HepG2 (cell line): ENCODE data around the gene MIER1. TPM values are rescaled to one million over a fixed set of nuclear protein-coding genes. Genes with fewer than 3 reads are reported as not detected.

Experiments used
- ATAC-seq: fragments of 200-7000 bp; cut with Tn5 transposase; 3 replicates; pipeline ENCODE4 v1.9.1; 2020; ENCODE audit warnings: mild to moderate bottlenecking, moderate library complexity
- BruUV-seq: library from RNA; stranded (reverse); fragments of 400-500 nt; replicated peaks from 2 replicates; lab custom pipeline; 2021; lab: Mats Ljungman, UMichigan
- CTCF ChIA-PET: fragments of 300-600 bp; formaldehyde crosslinking; extraction: SDS; loops from one replicate; lab custom pipeline; 2021; ENCODE audit warnings: low total read pairs, inconsistent platforms, low intra/inter-chr PET ratio; lab: Yijun Ruan, JAX
- POLR2A ChIA-PET: fragments of 350-600 bp; sonication (Branson Sonifier 250); formaldehyde crosslinking; loops from one replicate; lab custom pipeline; 2020; ENCODE audit warnings: antibody characterized with exemption, inconsistent platforms; lab: Yijun Ruan, JAX
- DNase-seq: peaks from one replicate; pipeline ENCODE4 v3.0.0-alpha.2; 2015; ENCODE audit warnings: low spot score
- FAIRE-seq: peaks from 3 replicates; lab custom pipeline; 2011; peaks lifted over from hg19 to GRCh38; lab: Jason Lieb, UNC
- H2AFZ ChIP-seq: one replicate; pipeline ENCODE4 v1.6.1; 2011; ENCODE audit warnings: low read length, inconsistent platforms
- H3K27ac ChIP-seq: fragments of 300-600 bp; 3 replicates; pipeline ENCODE4 v1.8.0; 2011; ENCODE audit warnings: mixed run types, mild to moderate bottlenecking, mixed read lengths, low read length, inconsistent platforms; ENCODE audit not compliant: insufficient read depth; ENCODE audit errors: extremely low read length
- H3K27me3 ChIP-seq, 2 experiments: fragments of 200-600 bp in 1 of 2; 2 replicates in 1 of 2; 3 replicates in 1 of 2; pipeline versions ENCODE4 v1.6.0 to v1.8.0; 2011; ENCODE audit warnings: low read length in 2 of 2, mild to moderate bottlenecking in 2 of 2, moderate library complexity in 2 of 2, inconsistent platforms in 1 of 2; ENCODE audit not compliant: insufficient read depth in 2 of 2, control insufficient read depth in 1 of 2
- H3K36me3 ChIP-seq, 2 experiments: fragments of 200-600 bp in 1 of 2; replicated peaks in 1 of 2; 2 replicates in 1 of 2; 3 replicates in 1 of 2; pipeline versions ENCODE4 v1.5.1 to v1.8.0; 2011; ENCODE audit warnings: low read length in 2 of 2, inconsistent platforms in 1 of 2; ENCODE audit not compliant: insufficient read depth in 2 of 2, control insufficient read depth in 1 of 2
- H3K4me1 ChIP-seq: 2 replicates; pipeline ENCODE4 v1.5.1; 2012; ENCODE audit warnings: low read length, inconsistent platforms; ENCODE audit not compliant: insufficient read depth
- H3K4me2 ChIP-seq: 2 replicates; pipeline ENCODE4 v1.6.0; 2011; ENCODE audit warnings: low read depth, low read length, inconsistent platforms
- H3K4me3 ChIP-seq, 3 experiments: fragments of 200-600 bp in 1 of 3; sonication (generic), shearing (Covaris generic) in 1 of 3; replicated peaks in 1 of 3; 2 replicates each; pipeline ENCODE4 v1.5.1; 2011 to 2016; ENCODE audit warnings: low read length in 3 of 3, inconsistent platforms in 2 of 3, low read depth in 2 of 3, mild to moderate bottlenecking in 2 of 3, control low read depth in 1 of 3, mixed read lengths in 1 of 3; ENCODE audit not compliant: insufficient read depth in 1 of 3
- H3K79me2 ChIP-seq: one replicate; pipeline ENCODE4 v1.6.1; 2011; ENCODE audit warnings: low read length, inconsistent platforms; ENCODE audit not compliant: insufficient read depth
- H3K9ac ChIP-seq: 2 replicates; pipeline ENCODE4 v1.6.0; 2011; ENCODE audit warnings: mild to moderate bottlenecking, low read depth, low read length, inconsistent platforms; ENCODE audit not compliant: insufficient read depth
- H3K9me3 ChIP-seq: 2 replicates; pipeline ENCODE4 v1.5.1; 2012; ENCODE audit warnings: mild to moderate bottlenecking, low read length
- H4K20me1 ChIP-seq: 2 replicates; pipeline ENCODE4 v1.6.0; 2011; ENCODE audit warnings: inconsistent platforms, mild to moderate bottlenecking, low read length, moderate library complexity; ENCODE audit not compliant: insufficient read depth
- CC2D1A ChIP-seq: sonication (generic); formaldehyde crosslinking; IDR thresholded peaks from 2 replicates; pipeline ENCODE4 v1.8.1; 2023; ENCODE audit warnings: mild to moderate bottlenecking, missing genetic modification reagents
- EEA1 ChIP-seq: sonication (generic); formaldehyde crosslinking; IDR thresholded peaks from 2 replicates; pipeline ENCODE4 v1.5.1; 2020; ENCODE audit warnings: mild to moderate bottlenecking, missing genetic modification reagents, borderline replicate concordance
- KAT2B ChIP-seq: fragments of 150-350 bp; IDR thresholded peaks from 2 replicates; pipeline ENCODE4 v1.6.1; 2014; ENCODE audit warnings: low read depth, low read length, borderline replicate concordance
- KDM5A ChIP-seq: fragments of 200-600 bp; sonication (generic); IDR thresholded peaks from 2 replicates; pipeline ENCODE4 v1.7.0; 2018; ENCODE audit warnings: antibody characterized with exemption, mild to moderate bottlenecking, low read length, borderline replicate concordance
- KDM5B ChIP-seq: sonication (generic); formaldehyde crosslinking; IDR thresholded peaks from 2 replicates; pipeline ENCODE4 v1.4.0; 2020; ENCODE audit warnings: missing genetic modification reagents, mild to moderate bottlenecking, borderline replicate concordance
- MXD4 ChIP-seq: IDR thresholded peaks from 2 replicates; pipeline ENCODE4 v1.6.1; 2016; ENCODE audit warnings: mild to moderate bottlenecking, missing biosample characterization, missing genetic modification reagents
- NR1H2 ChIP-seq: sonication (generic); formaldehyde crosslinking; IDR thresholded peaks from 2 replicates; pipeline ENCODE4 v1.8.1; 2022; ENCODE audit warnings: low read depth, missing genetic modification reagents, borderline replicate concordance
- RBAK ChIP-seq: sonication (generic); formaldehyde crosslinking; IDR thresholded peaks from 2 replicates; pipeline ENCODE4 v1.5.1; 2020; ENCODE audit warnings: mild to moderate bottlenecking, missing genetic modification reagents
- XRCC5 ChIP-seq: fragments of 200-400 bp; formaldehyde crosslinking; optimal IDR thresholded peaks from 2 replicates; pipeline ENCODE3; 2017; ENCODE audit warnings: mild to moderate bottlenecking, low read length
- YEATS4 ChIP-seq: sonication (generic); formaldehyde crosslinking; IDR thresholded peaks from 2 replicates; pipeline ENCODE4 v1.4.0; 2020; ENCODE audit warnings: missing genetic modification reagents, borderline replicate concordance
- ZNF33B ChIP-seq: sonication (generic); formaldehyde crosslinking; IDR thresholded peaks from 2 replicates; pipeline ENCODE4 v1.5.1; 2020; ENCODE audit warnings: mild to moderate bottlenecking, missing genetic modification reagents
- ZNF550 ChIP-seq: sonication (generic); formaldehyde crosslinking; IDR thresholded peaks from 2 replicates; pipeline ENCODE4 v1.4.0; 2020; ENCODE audit warnings: mild to moderate bottlenecking, missing genetic modification reagents, borderline replicate concordance
- ZNF567 ChIP-seq: sonication (generic); formaldehyde crosslinking; IDR thresholded peaks from 2 replicates; pipeline ENCODE4 v1.8.1; 2023; ENCODE audit warnings: mild to moderate bottlenecking, missing genetic modification reagents, borderline replicate concordance
- ZNF780A ChIP-seq: sonication (generic); formaldehyde crosslinking; IDR thresholded peaks from 2 replicates; pipeline ENCODE4 v1.8.0; 2022; ENCODE audit warnings: mild to moderate bottlenecking, missing genetic modification reagents, moderate library complexity
- ZNF788 ChIP-seq: sonication (generic); formaldehyde crosslinking; IDR thresholded peaks from 2 replicates; pipeline ENCODE4 v1.5.0; 2020; ENCODE audit warnings: mild to moderate bottlenecking, missing genetic modification reagents, borderline replicate concordance
- ZNF83 ChIP-seq: sonication (generic); formaldehyde crosslinking; IDR thresholded peaks from 2 replicates; pipeline ENCODE4 v1.4.0; 2020; ENCODE audit warnings: missing genetic modification reagents, mild to moderate bottlenecking, borderline replicate concordance
- ZNF883 ChIP-seq: sonication (generic); formaldehyde crosslinking; IDR thresholded peaks from 2 replicates; pipeline ENCODE4 v1.5.1; 2020; ENCODE audit warnings: mild to moderate bottlenecking, missing genetic modification reagents; ENCODE audit errors: not compliant biosample characterization
- WGBS: methylation state at CpG from one replicate; pipeline ENCODE4 v1.1.6; 2017; ENCODE audit warnings: low lambda C conversion rate; 5-methylcytosine and 5-hydroxymethylcytosine counted together
- in situ Hi-C: cut with HindIII; loops from 2 replicates; pipeline ENCODE4 v1.10.0; 2017; ENCODE audit warnings: low pct_unique_long_range_greater_than_20kb; ENCODE audit not compliant: extremely low pct_ligation_motif_present
- intact Hi-C: fragments of 100-400 bp; cut with micrococcal nuclease; formaldehyde crosslinking; loops from one replicate; pipeline ENCODE4 v1.10.0; 2022; ENCODE audit not compliant: unreplicated experiment
- polyA plus RNA-seq, 8 experiments: library from polyadenylated mRNA; depleted of rRNA in 3 of 8; stranded (reverse) in 7 of 8; unstranded in 1 of 8; fragments of >200 nt; fragmentation: Illumina TruSeq in 4 of 8; extraction: Trizol in 4 of 8; gene quantifications; 2 replicates each; pipeline versions ENCODE4 v1.2.1 to v1.2.3, GENCODE V29; 2011 to 2016; ENCODE audit warnings: low read depth in 4 of 8, missing spikeins in 1 of 8, mixed read lengths in 1 of 8; ENCODE audit not compliant: insufficient read depth in 1 of 8
- total RNA-seq, 5 experiments: library from RNA; depleted of rRNA; stranded (reverse); fragments of >200 nt; fragmentation: Illumina TruSeq; extraction: Trizol; gene quantifications; 2 replicates each; pipeline ENCODE4 v1.2.3, GENCODE V29; 2016; ENCODE audit warnings: low read depth in 1 of 5
- TF ChIP-seq, protein P1 (sequence below): sonication (generic); formaldehyde crosslinking; IDR thresholded peaks from 2 replicates; pipeline ENCODE4 v1.4.0; 2020; ENCODE audit warnings: mild to moderate bottlenecking, missing genetic modification reagents
- TF ChIP-seq, protein P2 (sequence below): sonication (generic); IDR thresholded peaks from 2 replicates; pipeline ENCODE4 v1.6.1; 2016; ENCODE audit warnings: low read depth, borderline replicate concordance
- TF ChIP-seq, protein P3 (sequence below): sonication (generic); formaldehyde crosslinking; IDR thresholded peaks from 2 replicates; pipeline ENCODE4 v1.4.0; 2020; ENCODE audit warnings: mild to moderate bottlenecking, missing genetic modification reagents

Gene MIER1
- total and polyA plus RNA-seq, 2 of the 13 experiments (the other 11 are each of a cell fraction or from before 2014, with no cell fraction given), result 7.0 to 30.4 TPM

DNA sequence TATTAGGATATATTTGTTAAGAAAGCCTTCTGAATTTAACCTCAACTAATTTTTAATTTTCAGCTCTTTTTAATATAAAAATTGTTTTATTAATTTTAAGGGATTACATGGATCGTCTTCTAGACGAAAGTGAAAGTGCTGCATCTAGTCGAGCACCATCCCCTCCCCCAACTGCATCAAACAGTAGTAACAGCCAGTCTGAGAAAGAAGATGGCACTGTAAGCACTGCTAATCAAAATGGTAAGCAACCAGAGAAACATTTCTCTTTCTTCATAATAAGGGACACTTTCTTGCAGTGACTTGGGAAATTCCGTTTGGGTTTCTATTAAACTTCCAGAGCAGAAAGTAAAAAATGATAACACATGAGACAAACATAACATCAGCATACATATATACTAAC is 56.9 kb downstream of the MIER1 start:
- H3K9ac ChIP-seq, result no peak overlapping the region
- peaks cover 15% of the 10 kb centered on the region for H3K4me1 ChIP-seq
- no peak overlapping the region for H3K4me2 ChIP-seq
- WGBS, result 89% methylated on average over 4 of the region's 4 CpGs
- H2AFZ ChIP-seq, result no peak overlapping the region
- DNase-seq, result no peak
- BruUV-seq, result no TSS peak
- ChIA-PET CTCF (no interaction called here), POLR2A (no interaction called here)
- in situ Hi-C loops, result no loop called here
- no peaks in the 10 kb centered on the region for H4K20me1 ChIP-seq
- intact Hi-C loops, result no loop called here
- no peak for FAIRE-seq
- H3K4me3 ChIP-seq, result no peak overlapping the region
- H3K9me3 ChIP-seq, result no peaks in the 10 kb centered on the region
- no peaks in the 10 kb centered on the region for H3K27me3 ChIP-seq
- H3K27ac ChIP-seq, result no peak overlapping the region
- peaks cover 9 to 45% of the 10 kb centered on the region in 2 experiments for H3K36me3 ChIP-seq
- no peaks in the 10 kb centered on the region for H3K79me2 ChIP-seq
- ATAC-seq, result no peak
- TF ChIP-seq, protein P1, sequence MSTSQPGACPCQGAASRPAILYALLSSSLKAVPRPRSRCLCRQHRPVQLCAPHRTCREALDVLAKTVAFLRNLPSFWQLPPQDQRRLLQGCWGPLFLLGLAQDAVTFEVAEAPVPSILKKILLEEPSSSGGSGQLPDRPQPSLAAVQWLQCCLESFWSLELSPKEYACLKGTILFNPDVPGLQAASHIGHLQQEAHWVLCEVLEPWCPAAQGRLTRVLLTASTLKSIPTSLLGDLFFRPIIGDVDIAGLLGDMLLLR (CRISPR knock-in tag), result no peak
- TF ChIP-seq ZNF33B (CRISPR knock-in tag) (no peak), EEA1 (CRISPR knock-in tag) (no peak), ZNF788 (CRISPR knock-in tag) (no peak), MXD4 (CRISPR knock-in tag) (no peak), ZNF883 (CRISPR knock-in tag) (no peak), XRCC5 (no peak), RBAK (CRISPR knock-in tag) (no peak), NR1H2 (no peak), KDM5A (no peak), ZNF780A (CRISPR knock-in tag) (no peak), ZNF83 (CRISPR knock-in tag) (no peak), KAT2B (no peak), ZNF567 (CRISPR knock-in tag) (no peak), KDM5B (CRISPR knock-in tag) (no peak), YEATS4 (CRISPR knock-in tag) (no peak), CC2D1A (no peak), ZNF550 (no peak)
- TF ChIP-seq, protein P2, sequence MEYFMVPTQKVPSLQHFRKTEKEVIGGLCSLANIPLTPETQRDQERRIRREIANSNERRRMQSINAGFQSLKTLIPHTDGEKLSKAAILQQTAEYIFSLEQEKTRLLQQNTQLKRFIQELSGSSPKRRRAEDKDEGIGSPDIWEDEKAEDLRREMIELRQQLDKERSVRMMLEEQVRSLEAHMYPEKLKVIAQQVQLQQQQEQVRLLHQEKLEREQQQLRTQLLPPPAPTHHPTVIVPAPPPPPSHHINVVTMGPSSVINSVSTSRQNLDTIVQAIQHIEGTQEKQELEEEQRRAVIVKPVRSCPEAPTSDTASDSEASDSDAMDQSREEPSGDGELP, result no peak
- TF ChIP-seq, protein P3, sequence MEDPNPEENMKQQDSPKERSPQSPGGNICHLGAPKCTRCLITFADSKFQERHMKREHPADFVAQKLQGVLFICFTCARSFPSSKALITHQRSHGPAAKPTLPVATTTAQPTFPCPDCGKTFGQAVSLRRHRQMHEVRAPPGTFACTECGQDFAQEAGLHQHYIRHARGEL (CRISPR knock-in tag), result no peak
